RWPE1 (cell line): ENCODE results near the gene ELOA.
A peak's percentile ranks its signal among the peaks of the same experiment; 100 is the strongest.

ENCODE experiments used
- CTCF ChIA-PET: fragments of 350-600 bp; sonication (Branson Sonifier 250); formaldehyde crosslinking; extraction: SDS; loops from one replicate; lab custom pipeline; 2021; lab: Yijun Ruan, JAX
- POLR2A ChIA-PET: fragments of 400-600 bp; formaldehyde crosslinking; extraction: SDS; loops from one replicate; lab custom pipeline; 2020; ENCODE audit warnings: antibody characterized with exemption; ENCODE audit not compliant: low non-redundant PET; lab: Yijun Ruan, JAX
- DNase-seq: peaks from one replicate; pipeline ENCODE4 v3.0.0; 2012; ENCODE audit warnings: low spot score
- H3K27ac ChIP-seq: fragments of 450-650 bp; 2 replicates; pipeline ENCODE4 v1.5.1; 2017
- CTCF ChIP-seq: fragments of 450-650 bp; conservative IDR thresholded peaks from 2 replicates; pipeline ENCODE4 v1.5.1; 2017; ENCODE audit warnings: low read depth, mild to moderate bottlenecking

ELOA gene

DNA sequence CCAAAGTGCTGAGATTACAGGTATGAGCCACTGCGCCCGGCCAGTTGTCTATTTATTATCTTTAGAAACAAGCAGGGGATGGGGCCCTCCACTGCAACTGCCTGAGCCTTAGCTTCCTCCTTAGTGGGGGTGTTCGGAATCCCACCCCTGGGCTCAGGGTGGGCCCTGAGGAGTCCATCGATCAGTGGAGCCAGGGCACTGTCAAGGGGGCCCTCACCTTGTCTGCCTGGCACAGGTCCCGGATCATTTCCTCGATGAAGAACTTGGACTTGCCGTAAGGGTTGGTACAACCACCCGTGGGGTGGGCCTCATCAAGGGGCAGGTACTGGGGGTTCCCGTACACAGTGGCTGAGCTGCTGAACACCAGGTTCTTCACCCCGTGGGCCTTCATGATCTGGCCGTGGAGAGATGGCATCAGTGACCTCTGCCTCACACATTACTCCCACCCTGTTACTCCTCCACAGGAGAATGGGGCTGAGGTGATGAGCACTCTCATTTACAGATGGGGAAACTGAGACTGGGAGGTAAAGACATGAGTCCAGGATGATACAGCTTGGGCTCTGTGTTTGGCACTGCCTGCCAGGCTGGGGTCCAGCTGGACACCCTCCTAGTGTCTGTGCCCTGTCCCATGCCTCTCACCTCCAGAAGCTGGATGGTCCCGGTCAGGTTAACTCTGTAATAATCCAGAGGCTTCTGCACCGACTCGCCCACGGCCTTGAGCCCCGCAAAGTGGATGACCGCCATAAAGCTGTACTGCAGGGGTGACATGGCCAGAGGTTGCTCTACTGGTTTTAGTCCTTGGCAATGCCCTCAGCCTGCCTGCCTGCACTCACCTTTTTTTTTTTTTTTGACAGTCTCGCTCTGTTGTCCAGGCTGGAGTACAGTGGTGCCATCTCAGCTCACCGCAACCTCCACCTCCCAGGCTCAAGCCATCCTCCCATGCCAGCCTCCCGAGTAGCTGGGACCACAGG, 54.5 kb downstream of the ELOA start:
- H3K27ac ChIP-seq: peak overlapping the region; percentile 98
- TF ChIP-seq CTCF: no peak
- POLR2A ChIA-PET: interaction anchor here (0.6 to 0.7 kb wide), 2 partner anchors 43 to 55 kb away, joined by 3 to 4 read pairs; partner anchors contain the start of gene ELOA
- DNase-seq: no peak
- CTCF ChIA-PET: interaction anchor here (0.9 to 1.2 kb wide), 2 partner anchors 20 to 26 kb away, joined by 3 to 7 read pairs; partner anchors contain the start of gene PITHD1

DNA sequence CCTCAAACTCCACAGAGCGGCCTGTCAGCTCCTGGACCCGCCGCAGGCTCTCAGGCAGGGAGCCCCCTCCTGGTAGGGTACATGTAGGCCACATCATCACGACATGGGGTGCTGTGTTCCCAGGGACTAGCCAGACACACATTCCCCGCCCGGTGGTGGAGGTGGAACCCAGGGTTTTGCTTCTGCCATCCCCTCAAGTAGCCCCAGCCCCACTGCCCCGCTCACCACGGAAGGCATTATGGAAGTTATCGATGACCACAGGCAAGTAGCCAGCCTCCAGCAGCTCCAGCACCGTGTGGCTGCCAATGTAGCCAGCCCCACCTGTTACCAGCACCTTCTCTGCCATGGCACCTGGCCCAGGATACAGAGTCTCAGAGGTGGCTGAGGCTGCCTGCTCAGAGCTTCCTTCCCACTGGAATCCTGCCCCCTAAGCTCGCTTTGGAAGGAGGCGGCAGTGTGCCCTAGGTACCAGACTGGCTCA, 55.4 kb downstream of the ELOA start:
- DNase-seq: no peak
- no peak for TF ChIP-seq CTCF
- ChIA-PET POLR2A (interaction anchor here (0.7 to 1.7 kb wide), 3 partner anchors 9 to 44 kb away, joined by 3 to 5 read pairs (median 4); no protein-coding TSS in a partner anchor), CTCF (interaction anchor here (0.5 to 1.2 kb wide), 2 partner anchors 27 to 102 kb away, joined by 3 to 7 read pairs; no protein-coding TSS in a partner anchor)
- H3K27ac ChIP-seq: peak overlapping the region; percentile 98

GRCh38 chr1:23799255-23799569, 55.9 kb downstream of the ELOA start:
- TF ChIP-seq CTCF: no peak
- CTCF ChIA-PET: interaction anchor here (0.5 kb wide), 2 partner anchors 78 to 102 kb away, joined by 3 to 4 read pairs; no protein-coding TSS in a partner anchor
- DNase-seq: no peak
- POLR2A ChIA-PET: interaction anchor here (0.8 to 2.9 kb wide), 5 partner anchors 10 to 27 kb away, joined by 3 to 15 read pairs (median 5); partner anchors contain the start of gene PITHD1
- peak overlapping the region; percentile 98 for H3K27ac ChIP-seq

GRCh38 chr1:23799570-23800399, 56.5 kb downstream of the ELOA start:
- CTCF ChIA-PET: interaction anchor here (0.5 to 1.1 kb wide), 4 partner anchors 8 to 356 kb away, joined by 3 to 5 read pairs (median 4); no protein-coding TSS in a partner anchor
- no peak for TF ChIP-seq CTCF
- DNase-seq: peak; percentile 97
- H3K27ac ChIP-seq: peak overlapping the region; percentile 98
- POLR2A ChIA-PET: interaction anchor here (0.9 to 2.9 kb wide), 5 partner anchors 8 to 22 kb away, joined by 3 to 15 read pairs (median 5); partner anchors contain the start of gene PITHD1

DNA sequence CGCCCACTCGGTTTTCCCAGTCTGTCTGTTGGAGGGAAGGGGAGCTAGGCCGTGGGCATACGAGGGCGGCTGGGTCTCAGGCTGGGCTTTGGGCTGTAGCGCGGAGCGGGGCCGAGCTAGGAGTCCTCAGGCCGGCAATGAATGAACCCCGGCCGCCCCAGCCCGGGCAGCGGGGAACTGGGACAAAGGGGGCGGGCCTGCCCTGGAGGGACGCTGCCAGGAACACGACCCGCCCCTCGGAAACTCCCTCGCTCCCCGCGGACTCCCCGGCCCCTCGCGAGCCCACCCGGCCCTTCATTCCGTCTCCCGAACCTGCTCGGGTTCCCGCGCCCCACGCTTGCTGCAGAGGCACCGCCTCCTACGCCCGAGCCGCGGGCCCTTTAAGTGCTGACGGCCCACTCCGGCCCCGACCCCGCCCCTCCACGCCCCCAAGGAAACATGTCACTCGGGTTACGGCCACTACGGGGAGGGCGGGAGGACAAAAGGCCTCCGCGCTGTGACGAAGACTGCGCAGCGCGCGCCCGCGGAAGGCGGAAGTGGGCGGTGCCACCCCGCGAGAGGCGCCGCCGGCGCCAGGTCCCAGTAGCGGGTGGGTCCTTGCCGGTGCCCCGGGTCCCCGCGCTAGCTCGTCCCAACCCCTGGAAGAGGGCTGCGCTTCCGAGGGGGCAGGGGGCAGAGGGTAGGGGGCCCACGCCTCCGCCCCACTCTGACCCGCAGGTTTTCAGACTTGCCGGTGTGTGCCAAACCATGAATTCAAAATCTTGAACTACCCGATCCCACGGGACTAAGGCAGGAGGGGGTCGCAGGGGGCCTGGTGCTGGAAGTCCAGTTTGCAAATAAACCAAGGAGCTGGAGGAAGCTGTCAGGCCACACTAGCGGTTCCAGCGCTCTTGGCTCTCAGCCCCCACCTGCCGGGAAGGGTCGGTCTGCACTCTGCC, 57.4 kb downstream of the ELOA start, which contains the start of gene GALE:
Gene GALE (minus strand): TSS at position 355 of the 938 bp plus-strand sequence. CDS start 1,747 bp downstream, outside the sequence.
- H3K27ac ChIP-seq: peak within 1 kb of the TSS; percentile 98

More for the DNA sequence above, 57.4 kb downstream of the ELOA start, which contains the start of gene GALE:
- DNase-seq: peak; percentile 93
- ChIA-PET CTCF (interaction anchor here (0.6 to 2.3 kb wide), 4 partner anchors 9 to 355 kb away, joined by 3 to 13 read pairs (median 4); no protein-coding TSS in a partner anchor), POLR2A (interaction anchor here (1.2 to 2.9 kb wide), 4 partner anchors 9 to 21 kb away, joined by 3 to 15 read pairs (median 6); no protein-coding TSS in a partner anchor)
- no peak for TF ChIP-seq CTCF
